ENCODE data around the gene RPS6KA3. TPM values are rescaled to one million over a fixed set of nuclear protein-coding genes. Genes with fewer than 3 reads are reported as not detected.

Gene RPS6KA3
- total and polyA plus RNA-seq, 9 of the 15 experiments (the other 6 are each of a cell fraction or from before 2014, with no cell fraction given), result 10.9 to 61.9 (median 37.4) TPM

DNA sequence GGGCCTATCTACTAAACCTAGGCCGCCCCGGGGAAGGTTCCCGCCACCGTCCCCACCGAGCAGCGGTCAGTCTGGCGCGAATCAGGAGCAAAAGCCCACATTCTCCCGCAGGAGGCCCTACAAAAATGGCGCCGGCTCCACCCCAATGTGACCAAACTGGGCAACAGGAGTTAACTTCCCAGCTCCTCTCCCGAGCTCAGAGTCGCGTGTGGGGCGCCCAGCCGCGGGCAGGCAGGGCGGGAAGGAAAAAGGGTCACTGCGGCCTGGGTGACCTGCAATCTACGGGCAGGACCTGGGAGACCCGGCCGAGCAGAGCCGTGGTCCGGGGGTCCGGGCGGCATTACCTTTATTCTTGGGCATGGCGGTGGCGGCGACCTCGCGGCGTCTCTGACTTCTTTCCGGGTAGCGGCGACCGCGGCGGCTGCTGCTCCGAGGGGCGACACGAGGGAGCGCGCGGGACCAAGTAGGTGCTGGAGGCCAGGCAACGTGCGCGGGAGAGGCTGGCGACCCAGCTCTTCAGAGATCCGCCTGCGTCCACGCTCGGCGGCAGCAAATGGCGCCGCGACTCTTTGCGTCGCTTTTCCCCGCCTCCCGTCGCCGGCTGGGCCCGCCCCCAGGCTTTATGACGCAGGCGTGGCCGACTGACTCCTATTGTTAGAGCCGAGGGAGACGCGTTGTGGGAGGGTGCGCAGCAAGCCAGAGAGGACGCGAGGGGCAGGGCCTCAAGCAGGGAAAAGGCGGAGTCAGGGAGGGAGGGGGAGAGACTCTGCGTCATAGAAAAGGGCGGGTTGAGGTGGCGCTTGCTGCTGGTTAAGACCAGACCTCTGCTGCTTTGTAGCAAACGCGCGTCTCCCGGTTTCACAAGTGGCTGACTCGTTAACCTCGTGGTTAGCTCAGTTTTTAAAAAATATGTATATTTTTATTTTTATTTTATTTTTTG is 125.2 kb downstream of the RPS6KA3 start, which contains the start of gene EIF1AX (continued):
- peak; percentile 80 for TF ChIP-seq POLR2AphosphoS5 (IDR thresholded peaks at IDR 0.05; ENCODE audit: control insufficient read depth, insufficient read depth, low read depth, low read length)
- peak; percentile 9 for TF ChIP-seq CCNT2 (IDR thresholded peaks at IDR 0.05; ENCODE audit: borderline replicate concordance, extremely low read depth, insufficient read length, low read depth, low read length)
- TF ChIP-seq ILF3 (IDR thresholded peaks at IDR 0.05; ENCODE audit: borderline replicate concordance), result no peak
- TF ChIP-seq NR4A1 (CRISPR knock-in tag; IDR thresholded peaks at IDR 0.05), result no peak
- TF ChIP-seq NR4A1 (tag; IDR thresholded peaks at IDR 0.05), result no peak
- TF ChIP-seq, protein P1, sequence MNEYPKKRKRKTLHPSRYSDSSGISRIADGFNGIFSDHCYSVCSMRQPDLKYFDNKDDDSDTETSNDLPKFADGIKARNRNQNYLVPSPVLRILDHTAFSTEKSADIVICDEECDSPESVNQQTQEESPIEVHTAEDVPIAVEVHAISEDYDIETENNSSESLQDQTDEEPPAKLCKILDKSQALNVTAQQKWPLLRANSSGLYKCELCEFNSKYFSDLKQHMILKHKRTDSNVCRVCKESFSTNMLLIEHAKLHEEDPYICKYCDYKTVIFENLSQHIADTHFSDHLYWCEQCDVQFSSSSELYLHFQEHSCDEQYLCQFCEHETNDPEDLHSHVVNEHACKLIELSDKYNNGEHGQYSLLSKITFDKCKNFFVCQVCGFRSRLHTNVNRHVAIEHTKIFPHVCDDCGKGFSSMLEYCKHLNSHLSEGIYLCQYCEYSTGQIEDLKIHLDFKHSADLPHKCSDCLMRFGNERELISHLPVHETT (CRISPR knock-in tag; conservative IDR thresholded peaks at IDR 0.05 in 1 of 2, IDR thresholded peaks at IDR 0.05 in 1 of 2), result no peak
- no peak for TF ChIP-seq FOXK1 (CRISPR knock-in tag; IDR thresholded peaks at IDR 0.05; ENCODE audit: borderline replicate concordance)
- TF ChIP-seq, protein P2, sequence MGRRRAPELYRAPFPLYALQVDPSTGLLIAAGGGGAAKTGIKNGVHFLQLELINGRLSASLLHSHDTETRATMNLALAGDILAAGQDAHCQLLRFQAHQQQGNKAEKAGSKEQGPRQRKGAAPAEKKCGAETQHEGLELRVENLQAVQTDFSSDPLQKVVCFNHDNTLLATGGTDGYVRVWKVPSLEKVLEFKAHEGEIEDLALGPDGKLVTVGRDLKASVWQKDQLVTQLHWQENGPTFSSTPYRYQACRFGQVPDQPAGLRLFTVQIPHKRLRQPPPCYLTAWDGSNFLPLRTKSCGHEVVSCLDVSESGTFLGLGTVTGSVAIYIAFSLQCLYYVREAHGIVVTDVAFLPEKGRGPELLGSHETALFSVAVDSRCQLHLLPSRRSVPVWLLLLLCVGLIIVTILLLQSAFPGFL (CRISPR knock-in tag; IDR thresholded peaks at IDR 0.05), result no peak
- no peak for TF ChIP-seq NCOA6 (IDR thresholded peaks at IDR 0.05)
- TF ChIP-seq SP1 (CRISPR knock-in tag; IDR thresholded peaks at IDR 0.05), result peak; percentile 84
- TF ChIP-seq, protein P3, sequence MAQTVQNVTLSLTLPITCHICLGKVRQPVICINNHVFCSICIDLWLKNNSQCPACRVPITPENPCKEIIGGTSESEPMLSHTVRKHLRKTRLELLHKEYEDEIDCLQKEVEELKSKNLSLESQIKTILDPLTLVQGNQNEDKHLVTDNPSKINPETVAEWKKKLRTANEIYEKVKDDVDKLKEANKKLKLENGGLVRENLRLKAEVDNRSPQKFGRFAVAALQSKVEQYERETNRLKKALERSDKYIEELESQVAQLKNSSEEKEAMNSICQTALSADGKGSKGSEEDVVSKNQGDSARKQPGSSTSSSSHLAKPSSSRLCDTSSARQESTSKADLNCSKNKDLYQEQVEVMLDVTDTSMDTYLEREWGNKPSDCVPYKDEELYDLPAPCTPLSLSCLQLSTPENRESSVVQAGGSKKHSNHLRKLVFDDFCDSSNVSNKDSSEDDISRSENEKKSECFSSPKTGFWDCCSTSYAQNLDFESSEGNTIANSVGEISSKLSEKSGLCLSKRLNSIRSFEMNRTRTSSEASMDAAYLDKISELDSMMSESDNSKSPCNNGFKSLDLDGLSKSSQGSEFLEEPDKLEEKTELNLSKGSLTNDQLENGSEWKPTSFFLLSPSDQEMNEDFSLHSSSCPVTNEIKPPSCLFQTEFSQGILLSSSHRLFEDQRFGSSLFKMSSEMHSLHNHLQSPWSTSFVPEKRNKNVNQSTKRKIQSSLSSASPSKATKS (CRISPR knock-in tag; IDR thresholded peaks at IDR 0.05), result no peak
- TF ChIP-seq, protein P4, sequence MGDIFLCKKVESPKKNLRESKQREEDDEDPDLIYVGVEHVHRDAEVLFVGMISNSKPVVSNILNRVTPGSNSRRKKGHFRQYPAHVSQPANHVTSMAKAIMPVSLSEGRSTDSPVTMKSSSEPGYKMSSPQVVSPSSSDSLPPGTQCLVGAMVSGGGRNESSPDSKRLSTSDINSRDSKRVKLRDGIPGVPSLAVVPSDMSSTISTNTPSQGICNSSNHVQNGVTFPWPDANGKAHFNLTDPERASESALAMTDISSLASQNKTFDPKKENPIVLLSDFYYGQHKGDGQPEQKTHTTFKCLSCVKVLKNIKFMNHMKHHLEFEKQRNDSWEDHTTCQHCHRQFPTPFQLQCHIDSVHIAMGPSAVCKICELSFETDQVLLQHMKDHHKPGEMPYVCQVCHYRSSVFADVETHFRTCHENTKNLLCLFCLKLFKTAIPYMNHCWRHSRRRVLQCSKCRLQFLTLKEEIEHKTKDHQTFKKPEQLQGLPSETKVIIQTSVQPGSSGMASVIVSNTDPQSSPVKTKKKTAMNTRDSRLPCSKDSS (IDR thresholded peaks at IDR 0.05; ENCODE audit: low read depth, partially characterized antibody), result no peak
- no peak for TF ChIP-seq ZNF707 (CRISPR knock-in tag; conservative IDR thresholded peaks at IDR 0.05)
- TF ChIP-seq, protein P5, sequence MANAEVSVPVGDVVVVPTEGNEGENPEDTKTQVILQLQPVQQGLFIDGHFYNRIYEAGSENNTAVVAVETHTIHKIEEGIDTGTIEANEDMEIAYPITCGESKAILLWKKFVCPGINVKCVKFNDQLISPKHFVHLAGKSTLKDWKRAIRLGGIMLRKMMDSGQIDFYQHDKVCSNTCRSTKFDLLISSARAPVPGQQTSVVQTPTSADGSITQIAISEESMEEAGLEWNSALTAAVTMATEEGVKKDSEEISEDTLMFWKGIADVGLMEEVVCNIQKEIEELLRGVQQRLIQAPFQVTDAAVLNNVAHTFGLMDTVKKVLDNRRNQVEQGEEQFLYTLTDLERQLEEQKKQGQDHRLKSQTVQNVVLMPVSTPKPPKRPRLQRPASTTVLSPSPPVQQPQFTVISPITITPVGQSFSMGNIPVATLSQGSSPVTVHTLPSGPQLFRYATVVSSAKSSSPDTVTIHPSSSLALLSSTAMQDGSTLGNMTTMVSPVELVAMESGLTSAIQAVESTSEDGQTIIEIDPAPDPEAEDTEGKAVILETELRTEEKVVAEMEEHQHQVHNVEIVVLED (CRISPR knock-in tag; IDR thresholded peaks at IDR 0.05), result peak; percentile 68; the same call in 1 of the 2 replicates
- peak; percentile 88 for TF ChIP-seq MTA1 (IDR thresholded peaks at IDR 0.05; ENCODE audit: borderline replicate concordance)
- TF ChIP-seq ZNF134 (CRISPR knock-in tag; conservative IDR thresholded peaks at IDR 0.05), result no peak
- TF ChIP-seq EGR1 (conservative IDR thresholded peaks at IDR 0.05), result no peak
- TF ChIP-seq KLF1 (tag; IDR thresholded peaks at IDR 0.05), result no peak
